SU-DHL-6 (cell line): ENCODE measurements around the gene ZFYVE19.

Experiments used
- H2AFZ ChIP-seq: fragments of 200-600 bp; sonication (generic); 2 replicates; pipeline ENCODE4 v1.6.1; 2014; ENCODE audit warnings: low read depth, mild to moderate bottlenecking, moderate library complexity, mixed read lengths, antibody characterized with exemption, low read length; ENCODE audit not compliant: severe bottlenecking
- H3F3A ChIP-seq: fragments of 200-600 bp; shearing (Covaris generic); 2 replicates; pipeline ENCODE4 v1.6.0; 2016; ENCODE audit warnings: antibody characterized with exemption, mild to moderate bottlenecking; ENCODE audit not compliant: insufficient read depth
- H3K27ac ChIP-seq: fragments of 200-600 bp; sonication (generic); 2 replicates; pipeline ENCODE4 v1.5.1; 2016; ENCODE audit warnings: low read depth, mild to moderate bottlenecking, low read length, moderate library complexity, mixed read lengths
- H3K27me3 ChIP-seq: fragments of 200-600 bp; sonication (generic), shearing (Covaris generic); 2 replicates; pipeline ENCODE4 v1.6.0; 2014; ENCODE audit warnings: mild to moderate bottlenecking, low read length
- H3K36me3 ChIP-seq: fragments of 200-600 bp; sonication (generic); 2 replicates; pipeline ENCODE4 v1.6.1; 2014; ENCODE audit warnings: mild to moderate bottlenecking, low read length, mixed read lengths
- H3K4me2 ChIP-seq: fragments of 300-600, 200-600 bp; shearing (Covaris generic), sonication (generic); 2 replicates; pipeline ENCODE4 v1.6.0; 2014; ENCODE audit warnings: low read length, low read depth, mild to moderate bottlenecking; ENCODE audit not compliant: poor library complexity, severe bottlenecking
- H3K4me3 ChIP-seq: fragments of 200-600 bp; sonication (generic); 2 replicates; pipeline ENCODE4 v1.5.1; 2014; ENCODE audit warnings: antibody characterized with exemption, low read length, mild to moderate bottlenecking, mixed read lengths; ENCODE audit not compliant: insufficient read depth, poor library complexity, severe bottlenecking
- H3K79me2 ChIP-seq: fragments of 200-600 bp; sonication (generic); 2 replicates; pipeline ENCODE4 v1.6.1; 2014; ENCODE audit warnings: mild to moderate bottlenecking, low read length, moderate library complexity; ENCODE audit not compliant: insufficient read depth
- H3K9ac ChIP-seq: fragments of 200-600 bp; sonication (generic); 2 replicates; pipeline ENCODE4 v1.7.0; 2014; ENCODE audit warnings: mild to moderate bottlenecking, low read length
- H3K9me2 ChIP-seq: fragments of 200-600 bp; sonication (generic); replicated peaks from 2 replicates; pipeline ENCODE4 v1.6.1; 2014; ENCODE audit warnings: low read length; ENCODE audit not compliant: insufficient read depth
- H3K9me3 ChIP-seq: fragments of 200-600 bp; sonication (generic); 2 replicates; pipeline ENCODE4 v1.6.1; 2014; ENCODE audit warnings: low read length, mixed read lengths; ENCODE audit not compliant: insufficient read depth
- H4K20me1 ChIP-seq: fragments of 200-600 bp; sonication (generic); 2 replicates; pipeline ENCODE4 v1.6.1; 2014; ENCODE audit warnings: low read depth, mild to moderate bottlenecking, antibody characterized with exemption, low read length, moderate library complexity, mixed read lengths
- EZH2phosphoT487 ChIP-seq: fragments of 200-600 bp; sonication (generic), shearing (Covaris generic); conservative IDR thresholded peaks from 2 replicates; pipeline ENCODE4 v1.6.1; 2018; ENCODE audit warnings: mild to moderate bottlenecking, antibody characterized with exemption, low read length, moderate library complexity, mixed read lengths
- TF ChIP-seq, protein P1 (sequence below): fragments of 200-600 bp; sonication (generic); IDR thresholded peaks from one replicate; pipeline ENCODE4 v1.5.1; 2017; ENCODE audit warnings: antibody characterized with exemption, mild to moderate bottlenecking, low read length, moderate library complexity; ENCODE audit not compliant: insufficient read depth, poor library complexity, severe bottlenecking

The ZFYVE19 gene

DNA sequence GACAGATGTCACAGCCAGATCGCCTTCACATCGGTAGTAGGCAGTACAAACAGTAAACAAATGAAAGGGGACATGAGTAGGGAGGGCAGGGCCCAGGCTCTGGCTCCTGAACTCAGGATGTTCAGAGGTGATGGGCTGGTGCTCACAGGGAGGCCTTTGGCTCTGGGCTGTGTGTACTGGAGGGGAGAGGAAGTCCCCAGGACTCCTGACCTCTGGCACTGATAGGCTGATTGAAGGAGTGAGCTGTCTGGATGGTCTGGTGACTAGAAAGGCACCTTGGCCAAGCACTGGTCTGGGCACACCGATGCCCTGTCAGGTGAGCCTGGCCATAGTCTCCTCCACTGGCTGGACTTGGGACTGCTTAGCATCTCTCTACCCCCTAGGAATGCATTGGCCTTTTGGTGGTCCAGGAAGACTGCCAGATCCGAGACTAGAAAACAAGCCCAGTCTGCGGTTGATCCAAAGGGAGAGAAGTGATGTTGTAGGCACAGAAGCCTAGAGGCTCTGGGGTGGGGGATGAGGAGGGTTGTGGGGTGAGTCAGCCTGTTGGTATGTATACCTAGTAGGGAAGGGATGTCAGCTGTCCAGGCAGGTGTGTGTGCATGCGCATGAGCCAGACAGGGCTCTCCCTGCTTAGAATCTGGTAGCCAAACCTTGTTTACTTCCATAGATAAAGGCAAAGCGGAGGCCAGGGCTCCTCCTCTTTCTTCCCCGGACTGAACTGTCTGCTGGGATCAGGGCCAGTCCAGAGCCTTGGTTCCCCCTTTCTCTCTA is 38.8 kb downstream of the ZFYVE19 start:
- Histone ChIP-seq H3K9me2 (no peaks in the 10 kb centered on the region), H3K9me3 (no peaks in the 10 kb centered on the region), H3K36me3 (no peaks in the 10 kb centered on the region), H3K27me3 (no peaks in the 10 kb centered on the region), H4K20me1 (no peaks in the 10 kb centered on the region), H3K27ac (no peak overlapping the region), H3F3A (no peaks in the 10 kb centered on the region), H3K4me2 (no peak overlapping the region), H3K9ac (no peak overlapping the region), H3K79me2 (no peaks in the 10 kb centered on the region), H3K4me3 (no peak overlapping the region), H2AFZ (no peak overlapping the region)
- TF ChIP-seq, protein P1, sequence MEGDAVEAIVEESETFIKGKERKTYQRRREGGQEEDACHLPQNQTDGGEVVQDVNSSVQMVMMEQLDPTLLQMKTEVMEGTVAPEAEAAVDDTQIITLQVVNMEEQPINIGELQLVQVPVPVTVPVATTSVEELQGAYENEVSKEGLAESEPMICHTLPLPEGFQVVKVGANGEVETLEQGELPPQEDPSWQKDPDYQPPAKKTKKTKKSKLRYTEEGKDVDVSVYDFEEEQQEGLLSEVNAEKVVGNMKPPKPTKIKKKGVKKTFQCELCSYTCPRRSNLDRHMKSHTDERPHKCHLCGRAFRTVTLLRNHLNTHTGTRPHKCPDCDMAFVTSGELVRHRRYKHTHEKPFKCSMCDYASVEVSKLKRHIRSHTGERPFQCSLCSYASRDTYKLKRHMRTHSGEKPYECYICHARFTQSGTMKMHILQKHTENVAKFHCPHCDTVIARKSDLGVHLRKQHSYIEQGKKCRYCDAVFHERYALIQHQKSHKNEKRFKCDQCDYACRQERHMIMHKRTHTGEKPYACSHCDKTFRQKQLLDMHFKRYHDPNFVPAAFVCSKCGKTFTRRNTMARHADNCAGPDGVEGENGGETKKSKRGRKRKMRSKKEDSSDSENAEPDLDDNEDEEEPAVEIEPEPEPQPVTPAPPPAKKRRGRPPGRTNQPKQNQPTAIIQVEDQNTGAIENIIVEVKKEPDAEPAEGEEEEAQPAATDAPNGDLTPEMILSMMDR = no peak

DNA sequence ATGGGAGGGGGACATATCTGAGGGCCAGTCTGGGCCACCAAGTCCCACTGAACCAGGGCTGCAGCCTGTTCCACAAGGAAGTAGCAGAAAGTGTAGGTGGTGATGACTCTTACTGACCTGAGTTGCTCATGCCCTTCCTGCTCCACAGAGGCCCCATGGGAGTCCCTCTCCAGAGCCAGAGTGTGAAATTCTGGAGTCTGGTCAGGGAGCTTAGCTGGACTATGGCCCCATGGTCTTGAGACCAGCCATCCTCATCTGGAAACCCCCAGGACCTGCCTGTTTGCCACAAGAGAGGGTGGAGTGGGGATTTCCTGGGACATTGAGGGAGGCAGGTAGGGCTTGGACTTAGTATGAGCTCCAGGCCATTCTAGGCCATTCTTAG is 39.9 kb downstream of the ZFYVE19 start:
- Histone ChIP-seq H3F3A (no peaks in the 10 kb centered on the region), H3K79me2 (no peaks in the 10 kb centered on the region), H3K27ac (no peak overlapping the region), H3K9ac (no peak overlapping the region), H3K4me3 (no peak overlapping the region), H3K9me2 (no peaks in the 10 kb centered on the region), H3K27me3 (no peaks in the 10 kb centered on the region), H4K20me1 (no peaks in the 10 kb centered on the region), H3K9me3 (no peaks in the 10 kb centered on the region), H3K4me2 (no peak overlapping the region), H2AFZ (no peak overlapping the region), H3K36me3 (no peaks in the 10 kb centered on the region)
- TF ChIP-seq, protein P1 = no peak

DNA sequence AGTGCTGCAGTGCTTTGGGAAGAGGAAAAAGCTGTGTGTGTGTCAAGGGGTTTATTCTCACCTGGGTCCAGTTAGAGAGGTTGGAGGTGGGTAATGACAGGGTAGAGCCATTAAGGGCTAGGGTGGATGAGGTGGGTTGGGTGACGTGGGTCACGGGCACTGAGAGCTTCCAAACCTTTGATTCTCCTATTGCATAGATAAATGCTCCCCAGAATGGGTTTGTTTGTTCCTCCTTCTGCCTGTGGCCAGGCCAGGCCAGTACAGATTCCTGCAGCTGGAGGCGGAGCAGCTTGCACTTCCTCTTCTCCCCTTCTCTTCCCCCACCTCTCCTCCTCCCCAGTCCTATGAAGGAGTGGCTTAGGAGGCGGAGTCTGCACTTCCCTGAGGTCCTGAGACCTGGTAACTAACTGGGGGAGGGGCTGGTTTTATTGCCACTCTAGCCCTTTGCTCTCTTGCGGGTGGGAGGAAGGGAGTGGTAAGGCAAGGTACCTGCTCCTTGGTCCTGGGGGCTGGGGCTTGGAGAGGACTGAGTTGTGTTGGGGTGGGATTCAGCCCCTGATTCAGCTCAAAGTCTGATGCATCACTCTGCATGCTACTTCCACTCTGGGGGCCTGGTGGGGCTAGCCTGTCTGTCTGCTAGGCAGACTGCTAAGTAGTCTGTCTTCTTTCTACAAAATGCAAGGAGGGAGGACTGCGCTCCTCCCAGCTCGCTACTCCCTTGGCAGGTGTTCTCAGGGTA is 40.5 kb downstream of the ZFYVE19 start:
- Histone ChIP-seq H3K9me2 (no peaks in the 10 kb centered on the region), H3K79me2 (no peaks in the 10 kb centered on the region), H2AFZ (no peak overlapping the region), H3K36me3 (no peaks in the 10 kb centered on the region), H3K9ac (no peak overlapping the region), H3K9me3 (no peaks in the 10 kb centered on the region), H3K27ac (no peak overlapping the region), H3K27me3 (no peaks in the 10 kb centered on the region), H3K4me2 (no peak overlapping the region), H3F3A (no peaks in the 10 kb centered on the region), H4K20me1 (no peaks in the 10 kb centered on the region), H3K4me3 (no peak overlapping the region)
- TF ChIP-seq, protein P1 = no peak
- TF ChIP-seq EZH2phosphoT487 = no peak
